ENCODE measurements around the gene OR9A4. TPM values are rescaled to one million over a fixed set of nuclear protein-coding genes. Genes with fewer than 3 reads are reported as not detected.
"Not testable (repeated sequence)": the region's sequence is repeated elsewhere in the genome, so short reads cannot be mapped to it uniquely, and the experiment has no call there.

The OR9A4 gene
- total RNA-seq, 1 experiment from 2014 or later, result not detected

DNA sequence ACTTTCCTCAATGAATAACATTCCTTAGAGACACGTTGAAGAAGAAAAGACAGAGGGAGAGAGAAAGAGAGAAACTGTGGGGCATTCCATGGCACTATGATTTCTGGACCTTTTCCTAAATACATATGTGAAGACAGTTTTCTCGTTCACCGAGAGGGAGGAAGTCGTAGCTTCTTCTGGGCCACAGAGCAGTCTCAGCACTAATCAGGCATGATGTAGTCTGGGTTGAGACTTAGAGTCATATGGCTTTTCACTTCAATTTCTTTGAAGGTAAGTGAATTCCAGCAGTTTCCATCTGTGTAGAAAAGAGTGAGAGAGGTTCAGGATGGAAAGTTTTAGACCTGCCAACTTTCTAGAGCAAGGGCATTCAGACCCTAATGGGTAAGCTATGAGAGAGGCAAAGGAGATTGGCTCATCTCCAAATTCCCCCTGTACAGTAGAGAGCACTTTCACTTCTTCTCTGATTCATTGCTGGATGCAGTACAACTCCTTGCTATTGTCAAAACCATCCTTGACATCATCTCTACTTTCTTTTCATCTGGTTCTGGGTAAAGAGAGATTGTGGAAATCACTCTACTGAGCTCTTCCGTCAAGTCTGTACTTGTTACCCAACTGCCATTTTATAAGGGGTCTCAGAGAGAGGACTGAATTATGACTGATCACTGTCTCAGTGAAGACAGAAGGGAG lies 31.5 kb upstream of the OR9A4 start:
- Histone ChIP-seq H3K27ac (ENCODE audit: low read length) (no peak overlapping the region), H3K36me3 (ENCODE audit: insufficient read depth, low read length) (no peaks in the 10 kb centered on the region), H4K20me1 (ENCODE audit: insufficient read depth, low read depth, low read length) (no peaks in the 10 kb centered on the region), H3K27me3 (ENCODE audit: low read length) (no peaks in the 10 kb centered on the region), H3K79me2 (ENCODE audit: low read length) (no peaks in the 10 kb centered on the region), H3K4me3 (ENCODE audit: low read length) (no peak overlapping the region), H2AFZ (ENCODE audit: low read length) (no peak overlapping the region), H3K9me2 (replicated peaks; ENCODE audit: insufficient read depth, low read length) (no peaks in the 10 kb centered on the region), H3K4me2 (ENCODE audit: low read depth, low read length, poor library complexity, severe bottlenecking) (no peak overlapping the region), H3K9me3 (ENCODE audit: low read length) (no peaks in the 10 kb centered on the region), H3K9ac (ENCODE audit: low read length) (no peak overlapping the region), H3K4me1 (ENCODE audit: low read length) (no peaks in the 10 kb centered on the region)
- no peak for DNase-seq

DNA sequence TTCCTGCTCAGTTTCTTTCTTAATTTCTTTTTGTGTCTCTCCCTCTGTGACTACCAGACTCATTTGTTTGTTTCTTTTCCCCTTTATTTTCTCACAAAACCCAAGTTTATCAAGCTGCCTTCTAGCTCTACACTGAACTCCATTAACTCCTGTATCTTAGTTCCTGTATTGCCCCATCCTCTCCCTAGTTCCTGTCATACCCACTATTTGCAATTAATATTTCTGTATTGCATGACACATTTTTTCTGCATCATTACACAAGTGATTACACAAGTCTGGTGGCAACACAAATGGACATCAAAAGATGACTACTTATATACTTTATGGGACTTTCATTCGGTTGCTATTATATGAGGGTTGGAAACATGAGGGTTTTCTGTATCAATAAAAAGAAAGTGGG lies 26.9 kb upstream of the OR9A4 start:
- DNase-seq, result no peak
- Histone ChIP-seq H3K4me3 (ENCODE audit: low read length) (no peak overlapping the region), H4K20me1 (ENCODE audit: insufficient read depth, low read depth, low read length) (no peaks in the 10 kb centered on the region), H3K36me3 (ENCODE audit: insufficient read depth, low read length) (no peaks in the 10 kb centered on the region), H3K9me3 (ENCODE audit: low read length) (no peaks in the 10 kb centered on the region), H3K27ac (ENCODE audit: low read length) (no peak overlapping the region), H3K9ac (ENCODE audit: low read length) (no peak overlapping the region), H2AFZ (ENCODE audit: low read length) (no peak overlapping the region), H3K9me2 (replicated peaks; ENCODE audit: insufficient read depth, low read length) (no peaks in the 10 kb centered on the region), H3K4me2 (ENCODE audit: low read depth, low read length, poor library complexity, severe bottlenecking) (no peak overlapping the region), H3K27me3 (ENCODE audit: low read length) (no peaks in the 10 kb centered on the region), H3K79me2 (ENCODE audit: low read length) (no peaks in the 10 kb centered on the region), H3K4me1 (ENCODE audit: low read length) (no peaks in the 10 kb centered on the region)

DNA sequence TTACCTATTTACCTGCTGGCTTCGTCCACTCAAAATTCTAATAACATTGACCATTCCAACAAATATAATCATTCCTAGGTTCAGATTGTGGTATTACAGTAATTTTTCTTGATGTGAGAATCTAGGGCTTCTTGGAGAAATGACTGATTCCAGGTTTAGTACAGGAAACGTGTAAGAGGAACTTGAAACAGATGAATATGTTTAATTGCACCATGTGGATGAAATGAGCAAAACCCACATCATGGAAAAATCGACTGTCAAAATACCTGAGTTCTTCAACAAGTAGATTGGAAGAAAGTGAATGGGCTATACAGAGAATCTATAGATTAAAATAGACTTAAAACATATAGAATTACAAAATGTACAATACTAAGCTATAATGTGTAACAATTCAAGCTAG lies 24.9 kb upstream of the OR9A4 start:
- no peaks in the 10 kb centered on the region for H3K27me3 ChIP-seq (ENCODE audit: low read length)
- H4K20me1 ChIP-seq (ENCODE audit: insufficient read depth, low read depth, low read length), result no peaks in the 10 kb centered on the region
- H3K9ac ChIP-seq (ENCODE audit: low read length), result no peak overlapping the region
- no peaks in the 10 kb centered on the region for H3K9me3 ChIP-seq (ENCODE audit: low read length)
- no peaks in the 10 kb centered on the region for H3K9me2 ChIP-seq (replicated peaks; ENCODE audit: insufficient read depth, low read length)
- no peaks in the 10 kb centered on the region for H3K4me1 ChIP-seq (ENCODE audit: low read length)
- no peak overlapping the region for H3K27ac ChIP-seq (ENCODE audit: low read length)
- no peak overlapping the region for H3K4me2 ChIP-seq (ENCODE audit: low read depth, low read length, poor library complexity, severe bottlenecking)
- H2AFZ ChIP-seq (ENCODE audit: low read length), result no peak overlapping the region
- H3K4me3 ChIP-seq (ENCODE audit: low read length), result no peak overlapping the region
- no peaks in the 10 kb centered on the region for H3K36me3 ChIP-seq (ENCODE audit: insufficient read depth, low read length)
- DNase-seq, result no peak
- no peaks in the 10 kb centered on the region for H3K79me2 ChIP-seq (ENCODE audit: low read length)

DNA sequence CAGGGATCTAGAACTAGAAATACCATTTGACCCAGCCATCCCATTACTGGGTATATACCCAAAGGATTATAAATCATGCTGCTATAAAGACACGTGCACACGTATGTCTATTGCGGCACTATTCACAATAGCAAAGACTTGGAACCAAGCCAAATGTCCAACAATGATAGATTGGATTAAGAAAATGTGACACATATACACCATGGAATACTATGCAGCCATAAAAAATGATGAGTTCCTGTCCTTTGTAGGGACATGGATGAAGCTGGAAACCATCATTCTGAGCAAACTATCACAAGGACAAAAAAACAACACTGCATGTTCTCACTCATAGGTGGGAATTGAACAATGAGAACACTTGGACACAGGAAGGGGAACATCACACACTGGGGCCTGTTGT lies 16.8 kb upstream of the OR9A4 start:
- not testable (repeated sequence) for H3K4me3 ChIP-seq (ENCODE audit: low read length); H3K4me2 ChIP-seq (ENCODE audit: low read depth, low read length, poor library complexity, severe bottlenecking); H3K9me2 ChIP-seq (replicated peaks; ENCODE audit: insufficient read depth, low read length); H3K4me1 ChIP-seq (ENCODE audit: low read length); H3K79me2 ChIP-seq (ENCODE audit: low read length); H3K27me3 ChIP-seq (ENCODE audit: low read length); DNase-seq; H3K9ac ChIP-seq (ENCODE audit: low read length); H3K36me3 ChIP-seq (ENCODE audit: insufficient read depth, low read length); H3K27ac ChIP-seq (ENCODE audit: low read length); H3K9me3 ChIP-seq (ENCODE audit: low read length); H2AFZ ChIP-seq (ENCODE audit: low read length); H4K20me1 ChIP-seq (ENCODE audit: insufficient read depth, low read depth, low read length)

DNA sequence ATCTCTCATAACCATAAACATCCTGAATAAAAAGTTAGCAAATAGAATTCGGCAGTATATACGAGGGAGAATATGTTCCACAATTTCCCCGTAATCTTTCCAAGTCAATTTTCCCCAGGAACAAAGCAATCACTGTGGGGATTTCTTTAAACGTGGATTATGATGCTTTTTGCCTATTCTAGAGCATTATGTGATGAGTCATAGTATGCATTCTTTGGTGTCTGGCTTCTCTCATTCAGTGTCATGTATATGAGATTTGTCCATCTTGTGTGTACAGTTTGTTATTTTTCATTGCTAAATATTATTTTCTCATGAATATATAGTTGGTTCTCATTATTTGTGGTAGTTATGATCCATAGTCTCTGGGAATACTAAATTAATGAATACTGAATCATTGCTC lies 9.9 kb upstream of the OR9A4 start:
- Histone ChIP-seq H3K36me3 (ENCODE audit: insufficient read depth, low read length) (no peaks in the 10 kb centered on the region), H4K20me1 (ENCODE audit: insufficient read depth, low read depth, low read length) (no peaks in the 10 kb centered on the region), H3K4me1 (ENCODE audit: low read length) (no peaks in the 10 kb centered on the region), H3K4me3 (ENCODE audit: low read length) (no peak overlapping the region), H3K27ac (ENCODE audit: low read length) (no peak overlapping the region), H3K4me2 (ENCODE audit: low read depth, low read length, poor library complexity, severe bottlenecking) (no peak overlapping the region), H3K9me3 (ENCODE audit: low read length) (no peaks in the 10 kb centered on the region), H2AFZ (ENCODE audit: low read length) (no peak overlapping the region), H3K9me2 (replicated peaks; ENCODE audit: insufficient read depth, low read length) (no peaks in the 10 kb centered on the region), H3K9ac (ENCODE audit: low read length) (no peak overlapping the region), H3K79me2 (ENCODE audit: low read length) (no peaks in the 10 kb centered on the region), H3K27me3 (ENCODE audit: low read length) (no peaks in the 10 kb centered on the region)
- DNase-seq, result no peak

DNA sequence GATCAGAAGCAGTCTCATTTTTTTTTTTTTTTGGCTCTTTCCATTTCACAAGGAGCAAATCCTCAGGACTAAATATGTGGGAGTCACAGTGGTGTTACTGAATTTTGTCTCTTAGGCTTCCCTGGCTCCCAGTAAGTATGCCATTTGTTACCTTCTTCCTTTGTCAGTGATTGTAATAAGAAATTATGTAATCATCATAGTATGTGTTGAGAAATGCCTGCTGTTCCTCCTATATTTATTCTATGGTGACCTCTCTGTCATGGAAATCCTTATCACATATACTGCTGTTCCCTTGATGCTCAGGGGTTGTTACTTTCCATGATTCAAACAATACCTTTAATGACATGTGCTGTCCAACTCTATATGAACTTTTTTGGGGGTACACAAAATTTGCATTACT lies 4.8 kb upstream of the OR9A4 start:
- Histone ChIP-seq H3K27me3 (ENCODE audit: low read length) (no peaks in the 10 kb centered on the region), H3K36me3 (ENCODE audit: insufficient read depth, low read length) (no peaks in the 10 kb centered on the region), H3K4me2 (ENCODE audit: low read depth, low read length, poor library complexity, severe bottlenecking) (no peak overlapping the region), H3K4me3 (ENCODE audit: low read length) (no peak overlapping the region), H3K4me1 (ENCODE audit: low read length) (no peaks in the 10 kb centered on the region), H3K79me2 (ENCODE audit: low read length) (no peaks in the 10 kb centered on the region), H4K20me1 (ENCODE audit: insufficient read depth, low read depth, low read length) (no peaks in the 10 kb centered on the region), H3K27ac (ENCODE audit: low read length) (no peak overlapping the region), H3K9me3 (ENCODE audit: low read length) (no peaks in the 10 kb centered on the region), H3K9ac (ENCODE audit: low read length) (no peak overlapping the region), H2AFZ (ENCODE audit: low read length) (no peak overlapping the region), H3K9me2 (replicated peaks; ENCODE audit: insufficient read depth, low read length) (no peaks in the 10 kb centered on the region)
- no peak for DNase-seq

DNA sequence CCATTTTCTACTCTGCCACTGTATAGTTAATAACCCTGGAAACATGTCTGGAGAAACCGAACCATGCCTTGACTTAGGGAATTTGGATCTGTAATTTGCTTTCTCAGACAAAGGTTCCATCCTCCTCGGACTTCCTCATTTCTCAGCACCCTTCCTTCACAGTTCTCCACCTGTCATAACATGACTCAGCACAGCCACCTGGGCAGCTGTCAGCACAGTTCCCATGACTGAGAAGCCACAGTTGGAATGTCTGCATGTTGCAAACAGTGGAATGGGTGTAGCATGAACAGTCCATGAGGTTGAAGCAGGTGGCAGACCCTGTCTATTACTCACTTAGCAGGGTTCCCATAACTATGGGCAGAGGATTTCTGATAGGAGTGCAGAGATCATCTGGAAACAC lies 634 bp upstream of the OR9A4 start:
- H3K27ac ChIP-seq (ENCODE audit: low read length), result no peak overlapping the region
- H3K4me1 ChIP-seq (ENCODE audit: low read length), result no peaks in the 10 kb centered on the region
- no peaks in the 10 kb centered on the region for H3K36me3 ChIP-seq (ENCODE audit: insufficient read depth, low read length)
- no peak overlapping the region for H2AFZ ChIP-seq (ENCODE audit: low read length)
- H3K9me2 ChIP-seq (replicated peaks; ENCODE audit: insufficient read depth, low read length), result no peaks in the 10 kb centered on the region
- no peak overlapping the region for H3K4me3 ChIP-seq (ENCODE audit: low read length)
- no peak overlapping the region for H3K4me2 ChIP-seq (ENCODE audit: low read depth, low read length, poor library complexity, severe bottlenecking)
- H4K20me1 ChIP-seq (ENCODE audit: insufficient read depth, low read depth, low read length), result no peaks in the 10 kb centered on the region
- H3K79me2 ChIP-seq (ENCODE audit: low read length), result no peaks in the 10 kb centered on the region
- no peaks in the 10 kb centered on the region for H3K27me3 ChIP-seq (ENCODE audit: low read length)
- no peaks in the 10 kb centered on the region for H3K9me3 ChIP-seq (ENCODE audit: low read length)
- DNase-seq, result no peak
- no peak overlapping the region for H3K9ac ChIP-seq (ENCODE audit: low read length)

DNA sequence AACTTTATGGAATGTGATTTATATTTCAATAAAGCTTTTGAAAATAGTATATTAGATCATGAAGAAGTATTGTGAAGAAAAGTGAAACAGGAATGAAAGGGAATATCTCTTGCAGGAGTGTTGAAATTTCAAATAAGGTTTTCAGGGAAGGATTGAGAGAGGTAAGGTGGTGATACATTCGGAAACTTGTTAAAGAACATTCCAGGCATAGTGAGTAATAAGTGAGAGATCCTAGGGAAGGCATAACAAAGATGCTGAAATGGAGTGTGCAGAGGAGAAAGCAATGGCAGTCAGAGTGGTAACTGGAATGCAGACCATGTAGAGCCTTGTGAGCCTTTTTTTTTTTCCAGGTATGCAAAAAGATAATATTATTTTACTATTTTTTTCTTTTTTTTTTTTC lies 4.1 kb downstream of the OR9A4 start:
- no peak for DNase-seq
- Histone ChIP-seq H3K9ac (ENCODE audit: low read length) (no peak overlapping the region), H3K79me2 (ENCODE audit: low read length) (no peaks in the 10 kb centered on the region), H2AFZ (ENCODE audit: low read length) (no peak overlapping the region), H3K9me2 (replicated peaks; ENCODE audit: insufficient read depth, low read length) (no peaks in the 10 kb centered on the region), H3K4me3 (ENCODE audit: low read length) (no peak overlapping the region), H3K36me3 (ENCODE audit: insufficient read depth, low read length) (no peaks in the 10 kb centered on the region), H3K9me3 (ENCODE audit: low read length) (no peaks in the 10 kb centered on the region), H3K27me3 (ENCODE audit: low read length) (no peaks in the 10 kb centered on the region), H3K4me2 (ENCODE audit: low read depth, low read length, poor library complexity, severe bottlenecking) (no peak overlapping the region), H3K27ac (ENCODE audit: low read length) (no peak overlapping the region), H4K20me1 (ENCODE audit: insufficient read depth, low read depth, low read length) (no peaks in the 10 kb centered on the region), H3K4me1 (ENCODE audit: low read length) (no peaks in the 10 kb centered on the region)
